Ectodermal cell (in vitro differentiated cells): ENCODE measurements around the gene KLHDC8A. TPM values are rescaled to one million over a fixed set of nuclear protein-coding genes. Genes with fewer than 3 reads are reported as not detected.
A peak's percentile ranks its signal among the peaks of the same experiment; 100 is the strongest.
"Not testable (repeated sequence)": the region's sequence is repeated elsewhere in the genome, so short reads cannot be mapped to it uniquely, and the experiment has no call there.

Experiments used
- H3K27ac ChIP-seq: 2 replicates; pipeline ENCODE4 v1.7.0; 2013; ENCODE audit warnings: mild to moderate bottlenecking, low read depth, low read length; ENCODE audit not compliant: insufficient read depth, poor library complexity, severe bottlenecking
- H3K27me3 ChIP-seq: 2 replicates; pipeline ENCODE4 v1.7.0; 2013; ENCODE audit warnings: mild to moderate bottlenecking, low read length; ENCODE audit not compliant: insufficient read depth, control insufficient read depth, poor library complexity, severe bottlenecking
- H3K36me3 ChIP-seq: one replicate; pipeline ENCODE4 v1.7.0; 2013; ENCODE audit warnings: low read length; ENCODE audit not compliant: control insufficient read depth, insufficient read depth
- H3K4me1 ChIP-seq: one replicate; pipeline ENCODE4 v1.7.0; 2013; ENCODE audit warnings: low read length; ENCODE audit not compliant: control insufficient read depth, insufficient read depth
- H3K4me3 ChIP-seq: 2 replicates; pipeline ENCODE4 v1.7.0; 2013; ENCODE audit warnings: low read depth, low read length, control low read depth; ENCODE audit not compliant: insufficient read depth
- H3K9me3 ChIP-seq: 2 replicates; pipeline ENCODE4 v1.7.0; 2013; ENCODE audit warnings: mild to moderate bottlenecking, low read length, moderate library complexity; ENCODE audit not compliant: control insufficient read depth
- WGBS, 2 experiments: methylation state at CpG; one replicate each; pipeline ENCODE4 v1.1.7; 2013; ENCODE audit warnings: missing lambda C conversion rate in 2 of 2; 5-methylcytosine and 5-hydroxymethylcytosine counted together
- polyA plus RNA-seq, 4 experiments: library from polyadenylated mRNA; stranded (reverse); fragments of 50-300 nt; gene quantifications; one replicate each; pipeline ENCODE4 v1.2.3, GENCODE V29; 2013

Gene KLHDC8A
- polyA plus RNA-seq (2013, experiment 1 of 4), result 32.2 TPM
- polyA plus RNA-seq (2013, experiment 2 of 4), result 47.6 TPM
- 23.0 TPM for polyA plus RNA-seq (2013, experiment 3 of 4)
- 26.3 TPM for polyA plus RNA-seq (2013, experiment 4 of 4)

- Histone ChIP-seq H3K36me3 (no peaks in the 10 kb centered on the region), H3K27me3 (no peaks in the 10 kb centered on the region), H3K27ac (peak within 1 kb of the TSS; percentile 87), H3K4me1 (peaks cover 65% of the 10 kb centered on the region), H3K9me3 (no peaks in the 10 kb centered on the region), H3K4me3 (peak within 1 kb of the TSS; percentile 39)
- WGBS, 2 experiments, result 23 to 24% methylated on average over 18 to 20 of the region's 20 CpGs
These were observed at the start of gene KLHDC8A for GRCh38 chr1:205356440-205357139. TSS of gene KLHDC8A (minus strand) at chr1:205356922. CDS start at chr1:205343604, 13,318 bp downstream.

DNA sequence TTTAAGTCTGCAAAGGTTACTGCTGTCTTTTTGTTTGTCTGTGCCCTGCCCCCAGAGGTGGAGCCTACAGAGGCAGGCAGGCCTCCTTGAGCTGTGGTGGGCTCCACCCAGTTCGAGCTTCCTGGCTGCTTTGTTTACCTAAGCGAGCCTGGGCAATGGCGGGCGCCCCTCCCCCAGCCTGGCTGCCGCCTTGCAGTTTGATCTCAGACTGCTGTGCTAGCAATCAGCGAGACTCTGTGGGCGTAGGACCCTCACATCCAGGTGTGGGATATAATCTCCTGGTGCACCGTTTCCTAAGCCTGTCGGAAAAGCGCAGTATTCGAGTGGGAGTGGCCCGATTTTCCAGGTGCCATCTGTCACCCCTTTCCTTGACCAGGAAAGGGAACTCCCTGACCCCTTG lies 49.5 kb upstream of the KLHDC8A start:
- H3K4me1 ChIP-seq, H3K4me3 ChIP-seq, H3K27me3 ChIP-seq, H3K27ac ChIP-seq, H3K36me3 ChIP-seq, H3K9me3 ChIP-seq: not testable (repeated sequence)
- WGBS, 2 experiments, result 89 to 91% methylated on average over 12 of the region's 12 CpGs

GRCh38 chr1:205404484-205404883 lies 47.8 kb upstream of the KLHDC8A start:
- WGBS, 2 experiments, result no CpG with 5 or more reads among the region's 3 CpGs
- H3K9me3 ChIP-seq, H3K27ac ChIP-seq, H3K36me3 ChIP-seq, H3K27me3 ChIP-seq, H3K4me1 ChIP-seq, H3K4me3 ChIP-seq: not testable (repeated sequence)

DNA sequence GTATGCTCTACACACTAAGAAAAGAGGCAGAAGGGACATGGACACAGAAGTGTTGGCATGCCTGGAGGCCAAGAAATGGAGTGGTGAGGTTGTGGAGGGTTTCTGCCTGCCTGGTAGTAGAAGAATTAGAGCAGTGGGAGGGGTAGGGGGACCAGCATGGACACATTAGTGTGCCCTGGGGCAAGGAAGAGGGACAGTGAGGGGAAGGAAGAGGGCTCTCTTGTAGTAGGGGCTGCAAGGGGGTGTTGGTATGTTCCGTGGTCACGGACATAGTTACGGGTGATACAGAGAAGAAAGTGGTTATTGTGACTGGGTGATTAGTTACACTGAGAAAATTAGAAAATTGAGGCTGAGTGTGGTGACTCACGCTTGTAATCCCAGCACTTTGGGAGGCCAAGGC lies 41.9 kb upstream of the KLHDC8A start:
- H3K36me3 ChIP-seq, result no peaks in the 10 kb centered on the region
- WGBS, 2 experiments, result 96% methylated on average over 4 of the region's 4 CpGs
- H3K4me3 ChIP-seq, result no peak overlapping the region
- no peaks in the 10 kb centered on the region for H3K27me3 ChIP-seq
- no peaks in the 10 kb centered on the region for H3K9me3 ChIP-seq
- H3K4me1 ChIP-seq, result no peaks in the 10 kb centered on the region
- no peak overlapping the region for H3K27ac ChIP-seq

GRCh38 chr1:205396967-205397616 lies 40.4 kb upstream of the KLHDC8A start:
- H3K27ac ChIP-seq, result no peak overlapping the region
- no peaks in the 10 kb centered on the region for H3K36me3 ChIP-seq
- H3K4me3 ChIP-seq, result no peak overlapping the region
- H3K4me1 ChIP-seq, result no peaks in the 10 kb centered on the region
- 6% methylated on average over 6 of the region's 6 CpGs for WGBS, 2 experiments
- no peaks in the 10 kb centered on the region for H3K27me3 ChIP-seq
- H3K9me3 ChIP-seq, result no peaks in the 10 kb centered on the region

DNA sequence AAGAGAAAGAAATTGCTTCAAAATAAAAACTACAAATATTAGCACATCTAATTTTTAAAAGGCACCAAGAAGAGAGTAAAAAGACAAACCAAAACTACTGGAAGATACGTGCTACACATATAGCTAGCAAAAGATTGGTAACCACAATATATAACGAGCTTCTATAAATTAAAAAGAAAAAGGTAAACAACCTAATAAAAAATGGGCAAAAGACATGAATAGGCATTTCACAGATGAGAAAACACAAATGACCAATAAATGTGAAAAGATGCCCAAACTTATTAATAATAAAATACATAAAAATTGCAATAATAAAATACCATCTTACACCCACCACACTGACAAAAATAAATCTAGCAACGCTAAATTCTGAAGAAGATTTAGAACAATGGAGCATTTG lies 38.9 kb upstream of the KLHDC8A start:
- no peaks in the 10 kb centered on the region for H3K9me3 ChIP-seq
- H3K27ac ChIP-seq, result no peak overlapping the region
- 100% methylated on average over 1 to 3 of the region's 3 CpGs for WGBS, 2 experiments
- H3K27me3 ChIP-seq, result no peaks in the 10 kb centered on the region
- H3K4me3 ChIP-seq, result no peak overlapping the region
- H3K36me3 ChIP-seq, result no peaks in the 10 kb centered on the region
- H3K4me1 ChIP-seq, result no peaks in the 10 kb centered on the region

DNA sequence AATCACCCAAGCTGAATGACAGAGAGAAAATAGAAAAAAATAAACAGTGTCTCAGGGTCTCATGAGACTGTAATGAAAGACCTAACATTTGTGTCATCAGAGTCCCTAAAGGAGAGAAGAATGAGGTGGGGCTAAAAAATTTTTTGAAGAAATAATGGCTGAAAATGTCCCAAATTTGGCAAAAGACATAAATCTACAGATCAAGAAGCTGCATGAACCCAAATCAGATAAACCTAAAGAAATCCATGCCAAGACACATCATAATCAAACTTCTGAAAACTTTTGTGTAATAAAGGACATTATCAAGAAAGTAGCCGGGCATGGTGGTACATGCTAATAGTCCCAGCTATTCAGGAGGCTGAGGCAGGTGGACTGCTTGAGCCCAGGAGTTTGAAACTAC lies 35.9 kb upstream of the KLHDC8A start:
- H3K4me3 ChIP-seq, result no peak overlapping the region
- H3K36me3 ChIP-seq, result no peaks in the 10 kb centered on the region
- WGBS, 2 experiments, result 86 to 100% methylated on average over 1 of the region's 1 CpG
- H3K27ac ChIP-seq, result no peak overlapping the region
- no peaks in the 10 kb centered on the region for H3K4me1 ChIP-seq
- no peaks in the 10 kb centered on the region for H3K27me3 ChIP-seq
- H3K9me3 ChIP-seq, result no peaks in the 10 kb centered on the region

DNA sequence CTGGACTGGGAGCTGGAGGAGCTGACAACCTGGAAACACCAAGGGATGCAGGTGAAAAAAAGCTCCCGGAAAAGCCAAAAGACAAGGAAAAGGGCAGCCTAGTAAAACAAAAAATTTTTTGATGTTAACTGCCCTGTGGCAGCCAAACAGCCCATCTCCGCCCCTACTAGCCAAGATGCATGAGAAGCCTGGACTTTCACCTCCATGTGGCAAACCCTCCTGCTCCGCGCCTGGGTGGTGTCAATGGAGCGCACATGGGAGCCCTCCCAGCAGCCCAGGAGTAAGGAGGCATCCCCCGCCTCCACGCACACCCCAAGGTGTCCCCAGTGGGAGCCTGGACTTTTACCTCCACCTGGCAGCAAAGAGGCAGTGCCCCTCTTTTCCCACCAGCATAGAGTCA lies 34.7 kb upstream of the KLHDC8A start:
- WGBS, 2 experiments, result 90 to 91% methylated on average over 7 of the region's 7 CpGs
- H3K27me3 ChIP-seq, result no peaks in the 10 kb centered on the region
- no peaks in the 10 kb centered on the region for H3K9me3 ChIP-seq
- H3K4me3 ChIP-seq, result no peak overlapping the region
- H3K4me1 ChIP-seq, result no peaks in the 10 kb centered on the region
- no peaks in the 10 kb centered on the region for H3K36me3 ChIP-seq
- no peak overlapping the region for H3K27ac ChIP-seq

DNA sequence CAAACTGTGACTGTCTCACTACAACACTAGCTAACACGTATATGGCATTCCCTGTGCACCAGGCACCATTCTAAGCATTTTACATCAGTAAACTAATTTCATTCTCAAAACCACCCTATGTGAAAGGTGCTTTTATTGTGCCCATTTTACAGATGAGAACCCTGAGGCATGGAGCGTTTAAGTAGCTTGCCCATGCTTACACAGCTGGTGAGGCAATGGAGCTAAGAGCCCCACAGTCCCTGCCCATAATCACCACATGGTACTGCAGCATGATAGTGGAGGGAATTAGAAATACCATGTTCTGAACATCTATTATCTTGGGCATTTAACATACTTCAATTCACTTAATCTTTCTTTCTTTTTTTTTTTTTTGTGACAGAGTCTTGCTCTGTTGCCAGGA lies 31.1 kb upstream of the KLHDC8A start:
- Histone ChIP-seq H3K36me3 (no peaks in the 10 kb centered on the region), H3K27ac (no peak overlapping the region), H3K9me3 (no peaks in the 10 kb centered on the region), H3K4me3 (no peak overlapping the region), H3K4me1 (no peaks in the 10 kb centered on the region), H3K27me3 (no peaks in the 10 kb centered on the region)
- WGBS, 2 experiments, result 96 to 100% methylated on average over 2 of the region's 2 CpGs

GRCh38 chr1:205382990-205383389 lies 26.3 kb upstream of the KLHDC8A start:
- H3K4me1 ChIP-seq, H3K4me3 ChIP-seq, H3K27me3 ChIP-seq, H3K27ac ChIP-seq, H3K36me3 ChIP-seq, H3K9me3 ChIP-seq: not testable (repeated sequence)
- 92 to 96% methylated on average over 2 of the region's 3 CpGs for WGBS, 2 experiments
